ENCODE measurements around the gene GPX4.

Gene GPX4

GRCh38 chr19:1151917-1152587 lies 48.3 kb downstream of the GPX4 start:
- Histone ChIP-seq H3K36me3 (ENCODE audit: insufficient read depth) (no peaks in the 10 kb centered on the region), H3K4me1 (ENCODE audit: low read depth, poor library complexity, severe bottlenecking) (no peaks in the 10 kb centered on the region), H4K20me1 (ENCODE audit: insufficient read depth) (no peaks in the 10 kb centered on the region), H3K79me2 (ENCODE audit: insufficient read depth, low read depth) (no peaks in the 10 kb centered on the region), H3K27ac (no peak overlapping the region), H3K4me3 (IDR thresholded peaks at IDR 0.05; ENCODE audit: insufficient read depth, low read depth, low read length) (no peak overlapping the region), H3K9ac (no peak overlapping the region), H3K27me3 (ENCODE audit: insufficient read depth, low read depth) (no peaks in the 10 kb centered on the region), H2AFZ (ENCODE audit: low read depth) (no peak overlapping the region), H3K4me2 (no peak overlapping the region)
- TF ChIP-seq CTCF (conservative IDR thresholded peaks at IDR 0.05; ENCODE audit: low read depth, low read length), result no peak

GRCh38 chr19:1153891-1154730 lies 50.3 kb downstream of the GPX4 start:
- Histone ChIP-seq H3K79me2 (ENCODE audit: insufficient read depth, low read depth) (no peaks in the 10 kb centered on the region), H3K27me3 (ENCODE audit: insufficient read depth, low read depth) (no peaks in the 10 kb centered on the region), H2AFZ (ENCODE audit: low read depth) (no peak overlapping the region), H4K20me1 (ENCODE audit: insufficient read depth) (no peaks in the 10 kb centered on the region), H3K9ac (no peak overlapping the region), H3K4me3 (IDR thresholded peaks at IDR 0.05; ENCODE audit: insufficient read depth, low read depth, low read length) (no peak overlapping the region), H3K27ac (no peak overlapping the region), H3K36me3 (ENCODE audit: insufficient read depth) (no peaks in the 10 kb centered on the region), H3K4me2 (no peak overlapping the region), H3K4me1 (ENCODE audit: low read depth, poor library complexity, severe bottlenecking) (no peaks in the 10 kb centered on the region)
- TF ChIP-seq CTCF (conservative IDR thresholded peaks at IDR 0.05; ENCODE audit: low read depth, low read length), result no peak

- no peak for TF ChIP-seq CTCF (conservative IDR thresholded peaks at IDR 0.05; ENCODE audit: low read depth, low read length)
- Histone ChIP-seq H3K27ac (no peak overlapping the region), H3K4me3 (IDR thresholded peaks at IDR 0.05; ENCODE audit: insufficient read depth, low read depth, low read length) (no peak overlapping the region), H3K4me2 (no peak overlapping the region), H3K27me3 (ENCODE audit: insufficient read depth, low read depth) (no peaks in the 10 kb centered on the region), H3K4me1 (ENCODE audit: low read depth, poor library complexity, severe bottlenecking) (no peaks in the 10 kb centered on the region), H3K79me2 (ENCODE audit: insufficient read depth, low read depth) (no peaks in the 10 kb centered on the region), H4K20me1 (ENCODE audit: insufficient read depth) (no peaks in the 10 kb centered on the region), H3K9ac (no peak overlapping the region), H2AFZ (ENCODE audit: low read depth) (no peak overlapping the region), H3K36me3 (ENCODE audit: insufficient read depth) (no peaks in the 10 kb centered on the region)
Measured at GRCh38 chr19:1154731-1155351, 51.0 kb downstream of the GPX4 start.

GRCh38 chr19:1155352-1156304 lies 51.8 kb downstream of the GPX4 start:
- H3K4me3 ChIP-seq (IDR thresholded peaks at IDR 0.05; ENCODE audit: insufficient read depth, low read depth, low read length), result no peak overlapping the region
- no peak overlapping the region for H3K27ac ChIP-seq
- H3K36me3 ChIP-seq (ENCODE audit: insufficient read depth), result no peaks in the 10 kb centered on the region
- no peak for TF ChIP-seq CTCF (conservative IDR thresholded peaks at IDR 0.05; ENCODE audit: low read depth, low read length)
- H3K79me2 ChIP-seq (ENCODE audit: insufficient read depth, low read depth), result no peaks in the 10 kb centered on the region
- no peaks in the 10 kb centered on the region for H4K20me1 ChIP-seq (ENCODE audit: insufficient read depth)
- H3K4me2 ChIP-seq, result no peak overlapping the region
- no peaks in the 10 kb centered on the region for H3K27me3 ChIP-seq (ENCODE audit: insufficient read depth, low read depth)
- H2AFZ ChIP-seq (ENCODE audit: low read depth), result no peak overlapping the region
- H3K4me1 ChIP-seq (ENCODE audit: low read depth, poor library complexity, severe bottlenecking), result no peaks in the 10 kb centered on the region
- H3K9ac ChIP-seq, result no peak overlapping the region

Measured in KMS-11 (cell line).